Neural crest cell (in vitro differentiated cells): ENCODE data around the gene SLFN12. TPM values are rescaled to one million over a fixed set of nuclear protein-coding genes. Genes with fewer than 3 reads are reported as not detected.
A peak's percentile ranks its signal among the peaks of the same experiment; 100 is the strongest.

Source experiments
- DNase-seq: peaks from one replicate; pipeline ENCODE4 v3.0.0; 2021; ENCODE audit warnings: low read depth, mixed read lengths, low spot score
- H3K27ac Mint-ChIP-seq: one replicate; pipeline ENCODE4 v1.8.0; 2021; ENCODE audit warnings: mild to moderate bottlenecking, mixed read lengths; ENCODE audit not compliant: unreplicated experiment
- H3K27me3 Mint-ChIP-seq: 2 replicates; pipeline ENCODE4 v1.8.0; 2021; ENCODE audit warnings: low read depth, mild to moderate bottlenecking, mixed read lengths
- H3K36me3 Mint-ChIP-seq: 2 replicates; pipeline ENCODE4 v1.8.0; 2021; ENCODE audit warnings: low read depth, mild to moderate bottlenecking, mixed read lengths
- H3K4me1 Mint-ChIP-seq: 2 replicates; pipeline ENCODE4 v1.8.0; 2021; ENCODE audit warnings: mixed read lengths
- H3K4me3 Mint-ChIP-seq: one replicate; pipeline ENCODE4 v1.8.0; 2021; ENCODE audit warnings: mild to moderate bottlenecking, mixed read lengths
- H3K9me3 Mint-ChIP-seq: 2 replicates; pipeline ENCODE4 v1.8.0; 2021; ENCODE audit warnings: mixed read lengths
- total RNA-seq: library from RNA; stranded (reverse); gene quantifications from 2 replicates; pipeline ENCODE4 v1.2.1, GENCODE V29; 2021
- TF ChIP-seq, protein P1 (sequence below): fragments of 200-600 bp; sonication (generic); conservative IDR thresholded peaks from 2 replicates; pipeline ENCODE4 v1.5.0; 2021; ENCODE audit warnings: antibody characterized with exemption, mild to moderate bottlenecking

SLFN12 gene
- total RNA-seq, 1 donor from 2014 or later, result 17.5 TPM

- no peaks in the 10 kb centered on the region for H3K36me3 Mint-ChIP-seq
- TF ChIP-seq, protein P1, sequence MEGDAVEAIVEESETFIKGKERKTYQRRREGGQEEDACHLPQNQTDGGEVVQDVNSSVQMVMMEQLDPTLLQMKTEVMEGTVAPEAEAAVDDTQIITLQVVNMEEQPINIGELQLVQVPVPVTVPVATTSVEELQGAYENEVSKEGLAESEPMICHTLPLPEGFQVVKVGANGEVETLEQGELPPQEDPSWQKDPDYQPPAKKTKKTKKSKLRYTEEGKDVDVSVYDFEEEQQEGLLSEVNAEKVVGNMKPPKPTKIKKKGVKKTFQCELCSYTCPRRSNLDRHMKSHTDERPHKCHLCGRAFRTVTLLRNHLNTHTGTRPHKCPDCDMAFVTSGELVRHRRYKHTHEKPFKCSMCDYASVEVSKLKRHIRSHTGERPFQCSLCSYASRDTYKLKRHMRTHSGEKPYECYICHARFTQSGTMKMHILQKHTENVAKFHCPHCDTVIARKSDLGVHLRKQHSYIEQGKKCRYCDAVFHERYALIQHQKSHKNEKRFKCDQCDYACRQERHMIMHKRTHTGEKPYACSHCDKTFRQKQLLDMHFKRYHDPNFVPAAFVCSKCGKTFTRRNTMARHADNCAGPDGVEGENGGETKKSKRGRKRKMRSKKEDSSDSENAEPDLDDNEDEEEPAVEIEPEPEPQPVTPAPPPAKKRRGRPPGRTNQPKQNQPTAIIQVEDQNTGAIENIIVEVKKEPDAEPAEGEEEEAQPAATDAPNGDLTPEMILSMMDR, result no peak
- peak within 1 kb of the TSS; percentile 94 for H3K27ac Mint-ChIP-seq
- H3K27me3 Mint-ChIP-seq, result peaks cover 56% of the 10 kb centered on the region
- DNase-seq, result peak; percentile 30
- peak within 1 kb of the TSS; percentile 82 for H3K4me3 Mint-ChIP-seq
- H3K4me1 Mint-ChIP-seq, result peaks cover 12% of the 10 kb centered on the region
- H3K9me3 Mint-ChIP-seq, result no peaks in the 10 kb centered on the region
These were observed 16.1 kb upstream of the SLFN12 start, which contains the start of gene SLFN13 for GRCh38 chr17:35448214-35448898. TSS of gene SLFN13 (minus strand) at chr17:35448766. CDS start at chr17:35445680, 3,086 bp downstream.

GRCh38 chr17:35447499-35447898 lies 15.2 kb upstream of the SLFN12 start:
- no peak for DNase-seq
- H3K27me3 Mint-ChIP-seq, result peaks cover 47% of the 10 kb centered on the region
- TF ChIP-seq, protein P1, result no peak
- H3K4me1 Mint-ChIP-seq, result peaks cover 12% of the 10 kb centered on the region
- H3K27ac Mint-ChIP-seq, result peak overlapping the region; percentile 94
- H3K9me3 Mint-ChIP-seq, result no peaks in the 10 kb centered on the region
- peak overlapping the region; percentile 79 for H3K4me3 Mint-ChIP-seq
- no peaks in the 10 kb centered on the region for H3K36me3 Mint-ChIP-seq

- no peaks in the 10 kb centered on the region for H3K9me3 Mint-ChIP-seq
These were observed 6.1 kb upstream of the SLFN12 start for GRCh38 chr17:35438433-35438832.

GRCh38 chr17:35433075-35433894 lies 985 bp upstream of the SLFN12 start:
- Mint-ChIP-seq H3K27ac (peak overlapping the region; percentile 59), H3K36me3 (no peaks in the 10 kb centered on the region), H3K27me3 (no peaks in the 10 kb centered on the region), H3K4me3 (peak overlapping the region; percentile 86), H3K9me3 (no peaks in the 10 kb centered on the region), H3K4me1 (peaks cover 35% of the 10 kb centered on the region)
- DNase-seq, result no peak
- TF ChIP-seq, protein P1, result peak; percentile 20

More at GRCh38 chr17:35438433-35438832, 6.1 kb upstream of the SLFN12 start:
- TF ChIP-seq, protein P1, result no peak
- Mint-ChIP-seq H3K27ac (no peak overlapping the region), H3K27me3 (no peaks in the 10 kb centered on the region), H3K4me3 (no peak overlapping the region), H3K4me1 (peaks cover 20% of the 10 kb centered on the region), H3K36me3 (no peaks in the 10 kb centered on the region)
- no peak for DNase-seq

DNA sequence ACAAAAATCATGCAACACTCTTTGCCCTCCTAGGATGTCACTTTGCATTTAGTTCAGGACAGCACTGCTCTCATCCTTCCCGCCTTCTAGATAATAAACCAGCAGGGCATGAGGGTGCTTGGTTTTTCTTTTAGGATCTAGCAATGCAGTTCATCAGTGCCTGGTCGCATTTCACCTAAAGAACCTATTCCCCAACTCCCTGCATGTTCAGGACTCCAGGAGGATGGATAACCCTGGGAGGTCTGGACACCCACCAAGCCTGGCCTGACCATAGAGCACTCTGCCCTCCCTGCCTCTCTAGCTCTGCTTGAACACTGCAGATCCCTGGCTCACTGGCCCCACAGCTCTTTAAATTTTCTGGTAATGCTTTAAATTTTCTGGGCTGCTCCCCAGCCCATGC lies 2.6 kb downstream of the SLFN12 start:
- Mint-ChIP-seq H3K4me3 (peak overlapping the region; percentile 27), H3K36me3 (peaks cover 3% of the 10 kb centered on the region), H3K27ac (no peak overlapping the region), H3K27me3 (no peaks in the 10 kb centered on the region), H3K9me3 (no peaks in the 10 kb centered on the region), H3K4me1 (peaks cover 35% of the 10 kb centered on the region)
- no peak for DNase-seq
- TF ChIP-seq, protein P1, result no peak
